Heart right ventricle (tissue), 16 donors: Measurements from ENCODE around the gene CIITA. TPM values are rescaled to one million over a fixed set of nuclear protein-coding genes. Genes with fewer than 3 reads are reported as not detected.

ENCODE experiments used
- ATAC-seq, 8 donors: fragments of 200-7000 bp; cut with Tn5 transposase; one replicate each; pipeline ENCODE4 v1.9.1; 2020; ENCODE audit warnings: mild to moderate bottlenecking in 8 of 8, moderate library complexity in 8 of 8, moderate number of reproducible peaks in 1 of 8
- DNase-seq, 2 donors: peaks; one replicate each; pipeline ENCODE4 v3.0.0-alpha.2; 2020
- H3K27ac ChIP-seq, 10 donors: fragments of 200-600 bp; sonication (generic) in 2 of 10; one replicate each; pipeline versions ENCODE4 v1.5.0 to v1.8.0; 2020 to 2022; ENCODE audit warnings: mild to moderate bottlenecking in 3 of 10
- H3K27me3 ChIP-seq, 7 donors: fragments of 200-600 bp; one replicate each; pipeline ENCODE4 v1.8.0; 2021 to 2022; ENCODE audit warnings: mild to moderate bottlenecking in 2 of 7
- H3K36me3 ChIP-seq, 9 donors: fragments of 200-600 bp; sonication (generic) in 1 of 9; one replicate each; pipeline versions ENCODE4 v1.5.0 to v1.8.0; 2020 to 2022; ENCODE audit warnings: mild to moderate bottlenecking in 2 of 9
- H3K4me1 ChIP-seq, 9 donors: fragments of 200-600 bp; sonication (generic) in 1 of 9; one replicate each; pipeline versions ENCODE4 v1.5.0 to v1.8.0; 2020 to 2022; ENCODE audit warnings: mild to moderate bottlenecking in 4 of 9
- H3K4me3 ChIP-seq, 10 donors: fragments of 200-600 bp; sonication (generic) in 2 of 10; one replicate each; pipeline versions ENCODE4 v1.5.0 to v1.8.0; 2020 to 2022; ENCODE audit warnings: mild to moderate bottlenecking in 7 of 10, moderate library complexity in 2 of 10
- H3K9me3 ChIP-seq, 11 donors: fragments of 200-600 bp in 10 of 11; sonication (generic) in 2 of 11; one replicate each; pipeline versions ENCODE4 v1.5.0 to v1.8.0; 2013 to 2022; ENCODE audit warnings: mild to moderate bottlenecking in 2 of 11, control low read depth in 1 of 11, moderate library complexity in 1 of 11
- CTCF ChIP-seq, 9 donors: fragments of 200-600 bp; sonication (generic) in 2 of 9; IDR thresholded peaks; one replicate each; pipeline versions ENCODE4 v1.5.0 to v1.8.0; 2021 to 2022; ENCODE audit warnings: antibody characterized with exemption in 9 of 9, mild to moderate bottlenecking in 5 of 9, moderate library complexity in 1 of 9
- WGBS, 2 donors: extraction: QIAGEN DNeasy Blood & Tissue Kit; methylation state at CpG; one replicate each; pipeline ENCODE4 v1.1.7; 2013; ENCODE audit warnings: inconsistent platforms in 1 of 2; 5-methylcytosine and 5-hydroxymethylcytosine counted together
- intact Hi-C, 10 donors: fragments of 100-400 bp; cut with DNase I; formaldehyde crosslinking; loops; one replicate each; pipeline versions ENCODE4 v1.11.1 to v1.14.2; 2022
- polyA plus RNA-seq, 2 donors: library from polyadenylated mRNA; stranded (reverse); fragments of 200-250 nt; gene quantifications; one replicate each; pipeline ENCODE4 v1.2.3, GENCODE V29; 2013
- total RNA-seq, 10 donors: library from RNA; stranded (reverse); fragmentation: NEBNext Ultra II Directional in 3 of 10; extraction: Animal tissue kit (Norgen Biotek cat#: 25700) in 3 of 10; gene quantifications; one replicate each; pipeline versions ENCODE4 v1.2.1 to v1.2.4, GENCODE V29; 2021 to 2023
- donor health status: Arrhythmogenic right ventricular cardiomyopathy.
- donor health status: ischemic (EF 13 %, LVEDD 7.1; RV severe dilation, severe dysfunction).
- donor health status: healthy with polysubstance abuse.
- donor health status: DM: no; HTN: yes; CAD: no.
- donor health status: DM: no; HTN: no; CAD: no.
- donor health status: ischemic (EF 25% LVEDD 6.9; RV normal size, moderate dysfunction).
- donor health status: ischemic (EF 25% LVEDD 5.7; RV mildly dilated, moderate dysfunction).
- donor health status: healthy.
- donor health status: DM: yes; HTN: yes; CAD: no.
- donor health status: Ischemic cardiomyopathy.
- donor health status: ischemic (EF 35%, LVEDD 5.7; RV mildly dilated, moderate dysfunction).
- donor health status: nonischemic (EF 11% LVEDD 7.7; RV severe dilation, severe dysfunction).
- donor health status: DM: yes; HTN: yes; CAD: no.
- donor health status: PGD.
- donor health status: ischemic (EF 29% LVEDD 5.4; RV normal size, mild dysfunction).
- donor health status: nonischemic (EF 23%, LVEDD 6.1; RV moderate dilation, normal function).

CIITA gene
- total and polyA plus RNA-seq, 12 donors, result 2.1 to 50.8 (median 8.7) TPM

- intact Hi-C loops, result no loop called here
- ATAC-seq (no peak), DNase-seq (no peak)
- H3K27ac ChIP-seq, result peak overlapping the region in 1 of 10 donors; percentile 26
- WGBS, 2 donors, result 66 to 75% methylated on average over 5 of the region's 5 CpGs
- no peaks in the 10 kb centered on the region for H3K27me3 ChIP-seq
- no peak for TF ChIP-seq CTCF (IDR thresholded peaks at IDR 0.05)
- H3K4me3 ChIP-seq, result no peak overlapping the region
- peaks cover 0 to 33% (median 0%) of the 10 kb centered on the region in 9 donors for H3K4me1 ChIP-seq
- H3K9me3 ChIP-seq, result no peaks in the 10 kb centered on the region
- H3K36me3 ChIP-seq, result no peaks in the 10 kb centered on the region
Observed at GRCh38 chr16:10852948-10853347, 24.1 kb upstream of the CIITA start.

- Histone ChIP-seq H3K4me1 (peaks cover 0 to 20% (median 0%) of the 10 kb centered on the region in 9 donors), H3K27me3 (no peaks in the 10 kb centered on the region), H3K9me3 (no peaks in the 10 kb centered on the region), H3K36me3 (no peaks in the 10 kb centered on the region), H3K27ac (no peak overlapping the region), H3K4me3 (no peak overlapping the region)
- 94 to 95% methylated on average over 2 of the region's 2 CpGs for WGBS, 2 donors
- ATAC-seq, result no peak
- intact Hi-C loops, result no loop called here
- no peak for DNase-seq
- no peak for TF ChIP-seq CTCF (IDR thresholded peaks at IDR 0.05)
Observed at GRCh38 chr16:10856042-10856441, 21.0 kb upstream of the CIITA start.

GRCh38 chr16:10858203-10858602 is 18.8 kb upstream of the CIITA start:
- ATAC-seq (no peak), DNase-seq (no peak)
- Histone ChIP-seq H3K27ac (no peak overlapping the region), H3K36me3 (no peaks in the 10 kb centered on the region), H3K4me1 (peaks cover 0 to 15% (median 0%) of the 10 kb centered on the region in 9 donors), H3K9me3 (no peaks in the 10 kb centered on the region), H3K27me3 (no peaks in the 10 kb centered on the region), H3K4me3 (no peak overlapping the region)
- no peak for TF ChIP-seq CTCF (IDR thresholded peaks at IDR 0.05)
- 77 to 89% methylated on average over 1 of the region's 1 CpG for WGBS, 2 donors
- intact Hi-C loops, result no loop called here

GRCh38 chr16:10859020-10859419 is 18.0 kb upstream of the CIITA start:
- no peak for TF ChIP-seq CTCF (IDR thresholded peaks at IDR 0.05)
- Histone ChIP-seq H3K4me1 (peaks cover 0 to 18% (median 0%) of the 10 kb centered on the region in 9 donors), H3K36me3 (no peaks in the 10 kb centered on the region), H3K4me3 (no peak overlapping the region), H3K9me3 (no peaks in the 10 kb centered on the region), H3K27ac (no peak overlapping the region), H3K27me3 (no peaks in the 10 kb centered on the region)
- 52 to 87% methylated on average over 2 of the region's 2 CpGs for WGBS, 2 donors
- DNase-seq (no peak), ATAC-seq (no peak)
- intact Hi-C loops, result no loop called here
